ENCODE data around the gene NISCH. TPM values are rescaled to one million over a fixed set of nuclear protein-coding genes. Genes with fewer than 3 reads are reported as not detected.
A peak's percentile ranks its signal among the peaks of the same experiment; 100 is the strongest.

NISCH gene
- total RNA-seq, 2 donors from 2014 or later: 29.2 to 49.6 TPM

GRCh38 chr3:52458031-52458760, 2.8 kb downstream of the NISCH start:
- Histone ChIP-seq H3K27me3 (no peaks in the 10 kb centered on the region), H3K9me3 (no peaks in the 10 kb centered on the region), H3K27ac (no peak overlapping the region), H3K4me3 (no peak overlapping the region), H3K4me1 (peaks cover 0 to 27% of the 10 kb centered on the region in 2 donors), H3K36me3 (peaks cover 37% of the 10 kb centered on the region)
- no peak for DNase-seq (ENCODE audit: low spot score)
- TF ChIP-seq CTCF (IDR thresholded peaks at IDR 0.05): no peak

- Histone ChIP-seq H3K4me3 (no peak overlapping the region), H3K36me3 (peaks cover 37% of the 10 kb centered on the region), H3K4me1 (peaks cover 0 to 26% of the 10 kb centered on the region in 2 donors), H3K27me3 (no peaks in the 10 kb centered on the region), H3K9me3 (no peaks in the 10 kb centered on the region), H3K27ac (no peak overlapping the region)
- no peak for DNase-seq (ENCODE audit: low spot score)
- no peak for TF ChIP-seq CTCF (IDR thresholded peaks at IDR 0.05)
These were observed 3.6 kb downstream of the NISCH start for GRCh38 chr3:52458770-52459545.

- Histone ChIP-seq H3K4me1 (peaks cover 0 to 4% of the 10 kb centered on the region in 2 donors), H3K4me3 (no peak overlapping the region), H3K9me3 (no peaks in the 10 kb centered on the region), H3K27ac (no peak overlapping the region), H3K27me3 (no peaks in the 10 kb centered on the region), H3K36me3 (peaks cover 44% of the 10 kb centered on the region)
- DNase-seq (ENCODE audit: low spot score): no peak
- TF ChIP-seq CTCF (IDR thresholded peaks at IDR 0.05): no peak
These were observed 6.5 kb downstream of the NISCH start for GRCh38 chr3:52461874-52462273.

GRCh38 chr3:52463416-52463815, 8.0 kb downstream of the NISCH start:
- H3K4me1 ChIP-seq: peaks cover 0 to 11% of the 10 kb centered on the region in 2 donors
- H3K27me3 ChIP-seq: no peaks in the 10 kb centered on the region
- no peaks in the 10 kb centered on the region for H3K9me3 ChIP-seq
- H3K4me3 ChIP-seq: no peak overlapping the region
- H3K27ac ChIP-seq: no peak overlapping the region
- peaks cover 34% of the 10 kb centered on the region for H3K36me3 ChIP-seq
- TF ChIP-seq CTCF (IDR thresholded peaks at IDR 0.05): no peak
- no peak for DNase-seq (ENCODE audit: low spot score)

- Histone ChIP-seq H3K4me1 (peaks cover 0 to 35% of the 10 kb centered on the region in 2 donors), H3K36me3 (peaks cover 34% of the 10 kb centered on the region), H3K27me3 (no peaks in the 10 kb centered on the region), H3K9me3 (no peaks in the 10 kb centered on the region), H3K27ac (peak overlapping the region; percentile 44 to 61), H3K4me3 (no peak overlapping the region)
- DNase-seq (ENCODE audit: low spot score): no peak
- TF ChIP-seq CTCF (IDR thresholded peaks at IDR 0.05): no peak
These were observed 12.9 kb downstream of the NISCH start for GRCh38 chr3:52468336-52468735.
